Right lobe of liver (tissue), 4 donors: ENCODE data around the gene DOK5.

ENCODE experiments used
- CTCF ChIP-seq, 4 donors: fragments of 200-600 bp in 3 of 4; fragments of 450-650 bp in 1 of 4; IDR thresholded peaks; one replicate each; pipeline versions ENCODE4 v1.5.1 to v1.8.0; 2016 to 2022; ENCODE audit warnings: antibody characterized with exemption in 4 of 4, mild to moderate bottlenecking in 2 of 4
- POLR2A ChIP-seq: fragments of 450-650 bp; IDR thresholded peaks from one replicate; pipeline ENCODE4 v1.6.1; 2017; ENCODE audit warnings: antibody characterized with exemption, mild to moderate bottlenecking
- donor health status: DM: no; HTN: no; CAD: no.
- donor health status: DM: no; HTN: no; CAD: no.
- donor health status: DM: no; HTN: yes; CAD: no.

- no peak for TF ChIP-seq CTCF (IDR thresholded peaks at IDR 0.05)
- TF ChIP-seq POLR2A, result no peak
Observed at GRCh38 chr20:54524849-54525248, 49.5 kb downstream of the DOK5 start.
